ENCODE measurements around the gene POLR3H.
"Not testable (repeated sequence)": the region's sequence is repeated elsewhere in the genome, so short reads cannot be mapped to it uniquely, and the experiment has no call there.

Gene POLR3H

GRCh38 chr22:41563051-41563711 lies 18.9 kb upstream of the POLR3H start:
- no peak for DNase-seq

- no peak for DNase-seq
Measured at GRCh38 chr22:41562461-41562860, 18.2 kb upstream of the POLR3H start.

- DNase-seq: no peak
Measured at GRCh38 chr22:41561788-41562187, 17.5 kb upstream of the POLR3H start.

- no peak for DNase-seq
Measured at GRCh38 chr22:41561335-41561734, 17.1 kb upstream of the POLR3H start.

GRCh38 chr22:41560095-41560471 lies 15.8 kb upstream of the POLR3H start:
- no peak for DNase-seq

GRCh38 chr22:41558241-41558630 lies 14.0 kb upstream of the POLR3H start:
- DNase-seq: not testable (repeated sequence)

GRCh38 chr22:41557401-41558240 lies 13.4 kb upstream of the POLR3H start:
- DNase-seq: no peak

GRCh38 chr22:41556561-41556960 lies 12.3 kb upstream of the POLR3H start:
- DNase-seq: no peak

GRCh38 chr22:41555325-41555982 lies 11.2 kb upstream of the POLR3H start:
- DNase-seq: no peak

- DNase-seq: no peak
Measured at GRCh38 chr22:41551877-41552582, 7.8 kb upstream of the POLR3H start.

GRCh38 chr22:41550952-41551491 lies 6.8 kb upstream of the POLR3H start:
- DNase-seq: no peak

- no peak for DNase-seq
Measured at GRCh38 chr22:41548830-41549211, 4.6 kb upstream of the POLR3H start.

GRCh38 chr22:41544671-41545476 lies 604 bp upstream of the POLR3H start:
- DNase-seq: no peak

GRCh38 chr22:41542224-41542623 lies 2.0 kb downstream of the POLR3H start:
- no peak for DNase-seq

- no peak for DNase-seq
Measured at GRCh38 chr22:41541484-41541883, 2.8 kb downstream of the POLR3H start.

GRCh38 chr22:41540365-41540764 lies 3.9 kb downstream of the POLR3H start:
- DNase-seq: no peak

GRCh38 chr22:41540006-41540315 lies 4.3 kb downstream of the POLR3H start:
- DNase-seq: no peak

- no peak for DNase-seq
Measured at GRCh38 chr22:41539146-41540005, 4.9 kb downstream of the POLR3H start.

- no peak for DNase-seq
Measured at GRCh38 chr22:41538583-41538982, 5.7 kb downstream of the POLR3H start.

- no peak for DNase-seq
Measured at GRCh38 chr22:41537203-41537602, 7.1 kb downstream of the POLR3H start.

- no peak for DNase-seq
Measured at GRCh38 chr22:41535244-41535643, 9.0 kb downstream of the POLR3H start.

Data from NCI-H1417 treated with DMSO at 0.1 percent for 48 hours (cell line).